HG03442 (cell line): ENCODE measurements around the gene SLC35C1.
"Not testable (repeated sequence)": the region's sequence is repeated elsewhere in the genome, so short reads cannot be mapped to it uniquely, and the experiment has no call there.

Experiments used
- ATAC-seq: cut with Tn5 transposase; IDR thresholded peaks from one replicate; pipeline ENCODE4 v1.9.1; 2021; ENCODE audit warnings: mild to moderate bottlenecking, moderate library complexity; ENCODE audit not compliant: unreplicated experiment

The SLC35C1 gene

DNA sequence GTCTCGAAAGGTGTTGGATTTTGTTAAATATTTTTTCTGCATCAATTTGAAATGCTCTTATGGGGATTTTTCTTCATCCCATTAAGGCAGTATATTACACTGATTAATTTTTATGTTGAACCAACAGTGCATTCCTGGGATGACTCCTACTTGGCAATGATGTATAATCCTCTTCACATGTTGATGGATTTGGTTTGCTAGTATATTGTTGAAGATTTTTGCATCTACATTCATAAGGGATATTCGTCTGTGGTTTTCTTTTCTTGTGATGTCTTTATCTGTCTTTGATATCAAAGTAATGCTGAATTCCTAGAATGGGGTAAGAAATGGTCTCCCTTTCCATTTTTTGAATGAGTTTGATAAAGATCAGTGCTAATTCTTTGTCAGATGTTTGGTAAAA lies 18.7 kb upstream of the SLC35C1 start:
- ATAC-seq = no peak

- ATAC-seq = no peak
Observed at GRCh38 chr11:45788887-45789286, 16.1 kb upstream of the SLC35C1 start.

DNA sequence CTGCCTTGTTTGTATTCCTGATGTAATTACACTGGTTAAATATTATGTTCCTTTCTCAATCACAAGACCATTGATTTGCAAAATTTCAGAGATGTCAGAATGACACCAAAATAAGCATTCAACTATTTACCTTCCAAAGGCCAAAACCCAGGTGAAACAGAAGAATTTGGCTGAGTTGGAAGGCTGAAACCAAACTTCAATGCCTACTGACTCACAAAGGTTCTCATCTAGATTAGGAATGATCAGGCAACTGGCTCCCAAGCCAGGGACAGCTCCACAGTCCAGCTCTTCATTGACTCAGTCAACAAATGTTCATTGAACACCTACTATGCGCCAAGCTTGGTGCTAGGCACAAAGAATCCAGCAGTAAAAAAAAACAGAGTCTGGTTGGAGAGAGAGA lies 13.4 kb upstream of the SLC35C1 start:
- no peak for ATAC-seq

DNA sequence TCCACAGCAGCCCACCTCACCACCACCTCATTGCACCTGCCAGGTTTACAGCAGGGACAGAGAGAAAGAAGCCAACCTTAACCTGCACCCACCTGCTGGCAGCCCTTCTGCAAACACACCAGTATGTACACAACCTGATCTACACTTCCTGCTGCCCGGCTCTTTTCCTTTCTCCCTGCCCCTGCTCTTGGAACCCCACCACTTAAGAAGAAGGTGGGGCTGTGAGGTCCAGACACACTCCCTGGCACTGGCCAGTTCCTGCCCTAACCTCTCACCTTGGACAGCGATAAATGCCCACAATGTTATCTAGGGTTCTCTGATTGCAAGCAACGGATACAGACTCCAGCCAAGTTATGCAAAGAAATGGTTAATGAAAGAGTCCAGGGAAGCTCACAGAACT lies 10.8 kb upstream of the SLC35C1 start:
- no peak for ATAC-seq

DNA sequence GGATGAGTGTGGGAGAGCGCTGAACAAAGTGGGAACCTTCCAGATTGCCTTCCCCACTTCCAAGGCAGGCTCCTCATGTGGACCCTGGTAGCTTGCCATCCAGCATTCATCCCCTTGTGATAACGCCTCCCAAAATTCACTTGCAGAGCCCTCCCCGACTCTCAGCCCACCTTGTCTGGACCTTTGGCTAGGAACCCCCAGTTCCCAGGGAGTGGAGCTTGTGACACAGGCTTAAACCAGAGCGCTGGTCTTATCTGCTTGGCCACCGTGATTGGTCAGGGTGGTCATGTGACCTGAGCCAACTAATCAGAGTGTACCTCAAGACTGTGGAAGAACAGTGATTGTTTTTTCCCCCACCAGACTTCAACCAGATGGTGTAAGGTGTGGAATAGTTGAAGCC lies 9.6 kb upstream of the SLC35C1 start:
- no peak for ATAC-seq

- ATAC-seq = no peak
Observed at GRCh38 chr11:45796461-45796861, 8.5 kb upstream of the SLC35C1 start.

DNA sequence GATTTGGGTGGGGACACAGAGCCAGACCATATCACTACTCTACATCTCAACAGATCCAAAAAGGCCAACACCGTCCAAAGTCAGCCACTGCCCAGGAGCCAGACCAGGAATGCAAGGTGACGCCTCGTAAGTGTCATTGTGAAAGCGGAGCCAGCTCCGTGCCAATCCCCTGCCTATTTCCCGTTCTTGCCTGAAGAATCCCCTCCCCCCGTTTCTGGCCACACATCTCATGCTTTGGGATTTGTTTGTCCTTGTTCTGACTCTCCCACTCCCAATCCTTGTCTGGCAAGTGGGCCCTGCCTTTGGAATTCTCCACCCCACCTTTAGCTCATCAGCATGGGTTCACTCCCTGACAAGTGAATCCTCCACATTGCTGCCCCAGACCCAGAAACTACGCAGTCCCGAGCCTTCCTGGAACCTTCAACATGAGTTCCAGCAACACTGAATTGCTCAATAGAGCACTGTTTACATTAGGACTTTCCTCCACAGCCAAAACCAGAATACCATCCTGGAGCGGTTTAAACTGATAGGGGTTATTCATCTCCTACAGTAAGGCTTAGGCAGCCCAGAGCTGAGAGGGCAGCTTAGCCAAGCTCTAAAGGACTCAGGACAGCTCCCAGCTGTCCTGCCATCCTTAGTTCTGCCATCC lies 6.0 kb upstream of the SLC35C1 start:
- ATAC-seq = no peak

DNA sequence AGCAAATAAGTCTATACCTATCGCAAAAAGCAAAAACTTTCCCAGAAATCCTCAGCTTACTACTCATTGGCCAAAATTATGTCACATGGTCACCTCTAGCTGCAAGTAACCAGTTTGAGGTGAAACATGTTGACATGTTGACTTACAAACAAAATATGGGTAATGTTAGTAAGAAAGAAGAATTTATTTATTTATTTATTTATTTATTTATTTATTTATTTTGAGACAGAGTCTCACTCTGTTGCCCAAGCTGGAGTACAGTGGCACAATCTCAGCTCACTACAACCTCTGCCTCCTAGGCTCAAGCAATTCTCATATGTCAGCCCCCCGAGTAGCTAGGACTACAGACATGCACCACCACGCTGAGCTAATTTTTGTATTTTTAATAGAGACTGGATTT lies 5.4 kb upstream of the SLC35C1 start:
- ATAC-seq = no peak

GRCh38 chr11:45800261-45800660 lies 4.7 kb upstream of the SLC35C1 start:
- ATAC-seq = no peak

DNA sequence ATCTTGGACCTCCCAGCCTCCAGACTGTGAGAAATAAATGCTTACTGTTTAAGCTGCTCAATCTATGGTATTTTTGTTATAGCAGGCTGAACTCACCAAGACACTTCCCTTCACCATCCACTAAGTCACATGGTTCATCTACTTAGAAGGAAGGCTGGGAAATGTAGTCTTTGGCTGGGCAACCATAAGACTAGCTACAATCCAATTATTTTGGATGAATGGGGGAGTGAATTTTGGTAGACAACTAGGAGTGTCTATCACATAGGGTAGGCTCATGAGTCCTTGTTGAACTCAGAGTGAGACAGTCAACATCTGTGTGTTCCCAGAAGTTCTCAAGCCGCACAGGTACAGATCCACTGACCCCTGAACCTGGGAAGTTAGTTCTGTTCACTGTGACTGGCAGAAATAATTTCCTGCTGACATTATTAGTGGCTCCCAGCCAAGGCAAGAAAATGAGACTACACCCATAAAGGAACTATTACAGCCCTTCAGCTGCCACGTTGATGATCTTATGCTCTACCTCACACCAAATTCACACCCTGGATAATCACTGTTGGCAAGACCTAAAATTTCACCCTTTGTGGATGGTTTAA lies 3.1 kb upstream of the SLC35C1 start:
- ATAC-seq = no peak

GRCh38 chr11:45802531-45803317 lies 2.2 kb upstream of the SLC35C1 start:
- no peak for ATAC-seq

GRCh38 chr11:45803971-45804760 lies 783 bp upstream of the SLC35C1 start:
- ATAC-seq = peak; percentile 27

GRCh38 chr11:45805305-45806071 lies 539 bp downstream of the SLC35C1 start:
- peak; percentile 13 for ATAC-seq

GRCh38 chr11:45806072-45806933 lies 1.4 kb downstream of the SLC35C1 start:
- ATAC-seq = no peak

GRCh38 chr11:45806937-45807791 lies 2.2 kb downstream of the SLC35C1 start:
- ATAC-seq = no peak

DNA sequence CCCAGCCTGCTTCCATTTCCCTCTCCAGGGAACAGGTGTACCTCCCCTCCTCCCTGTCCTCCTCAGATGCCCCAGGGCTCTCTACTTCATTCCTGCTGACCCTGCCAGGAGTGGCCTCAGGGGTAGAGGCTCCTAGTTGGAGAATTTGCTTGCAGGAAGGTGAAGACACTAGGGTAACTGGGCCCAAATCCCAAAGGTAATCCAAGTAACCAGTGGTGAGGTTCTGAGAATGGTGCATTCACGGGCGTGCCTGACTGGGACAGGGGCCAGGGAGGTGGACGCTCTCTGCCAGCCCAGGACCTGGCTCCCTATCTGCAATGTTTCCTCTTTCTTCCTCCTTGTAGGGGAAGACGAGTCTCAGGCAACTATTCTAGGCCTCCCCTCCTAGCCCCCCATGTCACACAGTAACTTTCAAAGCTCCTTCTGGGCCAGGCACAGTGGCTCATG lies 2.9 kb downstream of the SLC35C1 start:
- ATAC-seq = no peak

DNA sequence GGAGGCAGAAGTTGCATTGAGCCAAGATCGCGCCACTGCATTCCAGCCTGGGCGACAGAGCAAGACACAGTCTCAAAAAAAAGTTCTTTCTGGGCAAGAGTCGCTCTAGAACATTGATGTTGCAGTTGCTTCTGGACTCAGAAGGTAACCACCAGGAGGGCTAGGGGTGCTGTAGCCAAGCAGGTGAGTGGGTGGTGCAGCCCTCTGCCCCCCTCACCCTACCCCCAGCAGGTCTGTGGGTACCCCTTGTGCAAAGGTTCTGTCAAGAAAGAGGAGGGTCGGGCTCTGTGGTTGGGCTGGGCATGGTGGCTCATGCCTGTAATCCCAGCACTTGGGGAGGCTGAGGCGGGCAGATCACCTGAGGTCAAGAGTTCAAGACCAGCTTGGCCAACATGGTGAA lies 3.5 kb downstream of the SLC35C1 start:
- ATAC-seq = not testable (repeated sequence)

- no peak for ATAC-seq
Observed at GRCh38 chr11:45809456-45810395, 4.8 kb downstream of the SLC35C1 start.
